HUES6 (cell line): ENCODE data around the gene SENP6.

Experiments
- H3K27ac ChIP-seq: 2 replicates; pipeline ENCODE4 v1.7.0; 2013; ENCODE audit warnings: low read depth, mild to moderate bottlenecking, low read length, inconsistent platforms
- H3K27me3 ChIP-seq: 2 replicates; pipeline ENCODE4 v1.6.1; 2013; ENCODE audit warnings: low read length; ENCODE audit not compliant: control insufficient read depth, insufficient read depth
- H3K36me3 ChIP-seq: 2 replicates; pipeline ENCODE4 v1.6.1; 2013; ENCODE audit warnings: low read length; ENCODE audit not compliant: control insufficient read depth, insufficient read depth
- H3K4me1 ChIP-seq: 2 replicates; pipeline ENCODE4 v1.6.1; 2013; ENCODE audit warnings: low read length; ENCODE audit not compliant: control insufficient read depth, insufficient read depth
- H3K4me3 ChIP-seq: 2 replicates; pipeline ENCODE4 v1.5.1; 2013; ENCODE audit warnings: low read depth, low read length
- H3K9ac ChIP-seq: one replicate; pipeline ENCODE4 v1.6.1; 2013; ENCODE audit warnings: mild to moderate bottlenecking, low read length
- H3K9me3 ChIP-seq: 2 replicates; pipeline ENCODE4 v1.6.1; 2013; ENCODE audit warnings: low read depth, low read length; ENCODE audit not compliant: control insufficient read depth, insufficient read depth

The SENP6 gene

GRCh38 chr6:75609639-75610590, 8.2 kb downstream of the SENP6 start:
- H3K4me1 ChIP-seq, result peaks cover 28% of the 10 kb centered on the region
- H3K27me3 ChIP-seq, result no peaks in the 10 kb centered on the region
- H3K4me3 ChIP-seq, result no peak overlapping the region
- H3K9ac ChIP-seq, result no peak overlapping the region
- H3K36me3 ChIP-seq, result peaks cover 4% of the 10 kb centered on the region; the same call in 1 of the 2 replicates
- no peaks in the 10 kb centered on the region for H3K9me3 ChIP-seq
- H3K27ac ChIP-seq, result no peak overlapping the region

DNA sequence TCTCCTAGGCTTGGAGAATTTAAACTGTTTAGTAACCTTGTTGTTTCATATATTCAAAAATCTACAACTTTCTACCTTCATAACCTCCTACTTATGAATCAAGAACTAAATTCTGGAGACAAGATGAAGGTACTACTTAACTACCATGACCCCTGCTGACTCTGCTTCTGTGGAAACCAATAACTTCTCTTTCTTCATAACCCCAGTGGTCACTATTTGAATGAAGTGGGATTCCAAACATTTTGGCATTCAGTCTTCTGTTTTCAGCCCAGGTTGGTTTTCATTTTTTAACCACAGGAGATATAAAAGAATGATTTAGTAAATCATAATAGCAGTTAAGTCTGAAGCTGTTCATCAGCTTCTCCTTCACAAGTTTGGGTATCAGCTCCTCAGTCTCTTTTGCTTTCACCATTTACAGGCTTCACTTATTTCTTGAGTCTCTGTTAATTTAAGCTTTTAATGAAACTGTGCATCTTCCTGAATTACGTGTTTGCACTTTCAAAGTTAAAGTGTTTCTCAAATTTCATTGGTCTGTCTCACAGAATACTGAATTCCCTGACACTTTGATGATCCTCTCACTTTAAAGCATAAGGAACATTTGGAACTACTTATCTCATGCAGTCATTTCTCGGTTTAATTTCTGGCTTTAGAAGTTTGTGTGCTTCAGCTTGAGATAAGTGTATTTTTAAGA, 9.5 kb downstream of the SENP6 start:
- no peaks in the 10 kb centered on the region for H3K36me3 ChIP-seq
- no peak overlapping the region for H3K27ac ChIP-seq
- H3K9ac ChIP-seq, result no peak overlapping the region
- peaks cover 28% of the 10 kb centered on the region for H3K4me1 ChIP-seq
- H3K9me3 ChIP-seq, result no peaks in the 10 kb centered on the region
- H3K27me3 ChIP-seq, result no peaks in the 10 kb centered on the region
- no peak overlapping the region for H3K4me3 ChIP-seq

- Histone ChIP-seq H3K4me3 (no peak overlapping the region), H3K4me1 (peaks cover 28% of the 10 kb centered on the region), H3K36me3 (no peaks in the 10 kb centered on the region), H3K27ac (no peak overlapping the region), H3K9me3 (no peaks in the 10 kb centered on the region), H3K9ac (no peak overlapping the region), H3K27me3 (no peaks in the 10 kb centered on the region)
Observed at GRCh38 chr6:75611702-75612375, 10.2 kb downstream of the SENP6 start.

GRCh38 chr6:75612434-75612833, 10.8 kb downstream of the SENP6 start:
- Histone ChIP-seq H3K36me3 (no peaks in the 10 kb centered on the region), H3K27me3 (no peaks in the 10 kb centered on the region), H3K4me1 (peaks cover 28% of the 10 kb centered on the region), H3K9me3 (no peaks in the 10 kb centered on the region), H3K27ac (no peak overlapping the region), H3K9ac (no peak overlapping the region), H3K4me3 (no peak overlapping the region)

DNA sequence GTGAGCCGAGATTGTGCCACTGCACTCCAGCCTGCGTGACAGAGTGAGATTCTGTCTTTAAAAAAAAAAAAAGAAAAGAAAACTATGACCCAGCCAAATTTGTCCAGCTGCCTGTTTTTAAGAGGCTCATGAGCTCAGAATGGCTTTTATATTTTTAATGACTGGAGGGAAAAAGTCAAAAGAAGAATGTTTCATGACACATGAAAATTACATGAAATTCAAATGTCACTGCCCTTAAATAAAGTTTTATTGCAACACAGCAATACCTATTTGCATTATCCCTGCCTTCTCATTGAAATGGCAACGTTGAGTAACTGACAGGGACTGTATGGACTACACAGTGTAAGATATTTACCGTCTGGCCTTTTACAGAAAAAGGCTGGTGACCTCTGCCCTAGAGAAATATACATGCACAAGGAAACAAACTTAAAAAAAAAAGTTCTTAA, 11.4 kb downstream of the SENP6 start:
- peaks cover 5% of the 10 kb centered on the region; the same call in 1 of the 2 replicates for H3K9me3 ChIP-seq
- H3K4me3 ChIP-seq, result no peak overlapping the region
- H3K27me3 ChIP-seq, result no peaks in the 10 kb centered on the region
- no peaks in the 10 kb centered on the region for H3K36me3 ChIP-seq
- peaks cover 24% of the 10 kb centered on the region for H3K4me1 ChIP-seq
- no peak overlapping the region for H3K27ac ChIP-seq
- H3K9ac ChIP-seq, result no peak overlapping the region

DNA sequence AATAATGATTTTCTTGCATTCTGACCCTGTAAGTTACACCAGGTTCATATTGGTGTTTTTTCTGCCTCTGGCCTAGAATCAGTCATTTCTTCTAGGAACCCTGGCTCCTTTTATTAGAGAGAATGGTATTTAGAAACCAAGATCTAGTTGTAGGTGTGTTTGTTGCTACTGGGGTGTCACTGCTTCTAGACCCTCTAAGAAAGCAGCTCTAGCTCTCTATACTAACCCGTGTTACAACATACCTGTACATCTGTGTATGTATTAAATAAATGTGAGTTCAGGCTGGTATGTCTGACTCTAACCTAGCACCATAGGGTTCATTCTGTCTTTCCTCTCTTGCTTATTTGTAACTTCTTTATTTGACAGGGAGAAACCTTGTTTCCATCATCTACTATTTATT, 16.8 kb downstream of the SENP6 start:
- Histone ChIP-seq H3K27me3 (no peaks in the 10 kb centered on the region), H3K9ac (no peak overlapping the region), H3K27ac (no peak overlapping the region), H3K36me3 (peaks cover 13% of the 10 kb centered on the region), H3K4me3 (no peak overlapping the region), H3K9me3 (peaks cover 9% of the 10 kb centered on the region; the same call in 1 of the 2 replicates), H3K4me1 (no peaks in the 10 kb centered on the region)

DNA sequence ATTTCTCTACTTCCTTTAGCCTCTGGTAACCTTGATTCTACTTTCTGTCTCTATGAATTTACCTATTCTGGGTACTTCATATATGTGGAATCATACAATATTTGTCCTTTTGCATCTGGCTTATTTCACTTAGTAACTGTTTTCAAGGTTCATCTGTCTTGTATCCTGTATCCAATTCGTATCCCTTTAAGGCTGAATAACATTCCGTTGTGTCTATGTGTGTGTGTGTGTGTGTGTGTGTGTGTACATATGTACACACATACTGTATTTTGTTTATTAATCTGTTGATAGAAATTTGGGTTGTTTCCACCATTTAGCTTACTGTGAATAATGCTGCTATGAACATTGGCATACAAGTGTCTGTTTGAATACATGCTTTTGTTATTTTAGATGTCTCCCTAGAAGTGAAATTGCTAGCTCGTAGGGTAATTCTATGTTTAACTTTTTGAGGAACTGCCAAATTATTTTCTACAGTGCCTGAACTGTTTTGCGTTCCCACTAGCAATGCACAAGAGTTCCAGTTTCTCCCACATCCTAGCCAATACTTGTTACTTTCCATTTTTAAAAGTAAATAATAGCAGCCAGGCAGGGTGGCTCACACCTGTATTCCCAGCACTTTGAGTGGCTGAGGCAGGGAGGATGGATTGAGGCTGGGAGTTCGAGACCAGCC, 17.7 kb downstream of the SENP6 start:
- H3K4me1 ChIP-seq, result no peaks in the 10 kb centered on the region
- no peak overlapping the region for H3K4me3 ChIP-seq
- H3K27me3 ChIP-seq, result no peaks in the 10 kb centered on the region
- H3K9me3 ChIP-seq, result peaks cover 9% of the 10 kb centered on the region; the same call in 1 of the 2 replicates
- no peak overlapping the region for H3K9ac ChIP-seq
- no peak overlapping the region for H3K27ac ChIP-seq
- H3K36me3 ChIP-seq, result peaks cover 22% of the 10 kb centered on the region

GRCh38 chr6:75620381-75621304, 19.0 kb downstream of the SENP6 start:
- H3K4me3 ChIP-seq, result no peak overlapping the region
- H3K27ac ChIP-seq, result no peak overlapping the region
- no peaks in the 10 kb centered on the region for H3K4me1 ChIP-seq
- no peak overlapping the region for H3K9ac ChIP-seq
- no peaks in the 10 kb centered on the region for H3K27me3 ChIP-seq
- H3K36me3 ChIP-seq, result peaks cover 29% of the 10 kb centered on the region
- H3K9me3 ChIP-seq, result peaks cover 9% of the 10 kb centered on the region; the same call in 1 of the 2 replicates

DNA sequence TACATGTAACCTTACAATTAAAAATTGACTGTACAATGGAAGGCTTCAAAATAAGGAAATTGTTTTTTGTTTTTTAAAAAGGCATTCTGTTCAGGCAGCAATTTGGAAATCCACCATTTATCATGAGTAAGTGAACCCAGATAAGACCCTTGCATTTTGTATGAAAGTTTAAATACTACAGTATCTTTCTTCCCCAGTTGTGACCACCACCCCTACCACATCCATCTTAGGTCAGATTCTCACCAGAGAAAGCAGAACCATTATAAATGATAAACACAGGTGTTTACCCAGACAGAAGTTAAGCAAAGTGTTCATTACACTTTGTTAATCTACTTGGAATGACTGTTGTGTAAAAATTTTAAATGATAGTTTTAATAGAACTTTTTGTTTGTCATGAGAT, 20.2 kb downstream of the SENP6 start:
- H3K27me3 ChIP-seq, result no peaks in the 10 kb centered on the region
- no peaks in the 10 kb centered on the region for H3K4me1 ChIP-seq
- peaks cover 35% of the 10 kb centered on the region for H3K36me3 ChIP-seq
- H3K9ac ChIP-seq, result no peak overlapping the region
- peaks cover 9% of the 10 kb centered on the region; the same call in 1 of the 2 replicates for H3K9me3 ChIP-seq
- H3K4me3 ChIP-seq, result no peak overlapping the region
- no peak overlapping the region for H3K27ac ChIP-seq

- H3K9me3 ChIP-seq, result peaks cover 1% of the 10 kb centered on the region; the same call in 1 of the 2 replicates
- H3K4me1 ChIP-seq, result no peaks in the 10 kb centered on the region
- H3K4me3 ChIP-seq, result no peak overlapping the region
- H3K27me3 ChIP-seq, result no peaks in the 10 kb centered on the region
- no peak overlapping the region for H3K9ac ChIP-seq
- H3K27ac ChIP-seq, result no peak overlapping the region
- peaks cover 44% of the 10 kb centered on the region for H3K36me3 ChIP-seq
Observed at GRCh38 chr6:75623491-75623890, 21.8 kb downstream of the SENP6 start.
